ENCODE results near the gene NR4A1. TPM values are rescaled to one million over a fixed set of nuclear protein-coding genes. Genes with fewer than 3 reads are reported as not detected.

Gene NR4A1
- total and polyA plus RNA-seq, 9 of the 15 experiments (the other 6 are each of a cell fraction or from before 2014, with no cell fraction given), result 0.07 to 4.7 (median 1.9) TPM; not detected in 1

- TF ChIP-seq ATF4 (CRISPR knock-in tag; IDR thresholded peaks at IDR 0.05), result no peak
- no peak for TF ChIP-seq POLR2AphosphoS5 (IDR thresholded peaks at IDR 0.05; ENCODE audit: control insufficient read depth, insufficient read depth, low read depth, low read length)
- no peak for TF ChIP-seq ILK (tag; IDR thresholded peaks at IDR 0.05; ENCODE audit: borderline replicate concordance, low read depth)
- no peak for TF ChIP-seq SMARCE1 (IDR thresholded peaks at IDR 0.05)
- no peak for TF ChIP-seq KAT8 (IDR thresholded peaks at IDR 0.05; ENCODE audit: low read depth)
These were observed 35.9 kb downstream of the NR4A1 start (continued) for GRCh38 chr12:52086944-52087835.

- Histone ChIP-seq H3K4me3 (no peak overlapping the region), H3K4me2 (ENCODE audit: insufficient read depth, low read length) (no peak overlapping the region), H2AFZ (ENCODE audit: low read depth, low read length) (no peak overlapping the region), H4K20me1 (replicated peaks; ENCODE audit: control insufficient read depth, insufficient read depth, low read length) (0 out of 2 replicates have a peak, but pooled peaks cover under 1% of the 10 kb centered on the region), H3K9ac (ENCODE audit: insufficient read depth in 1 of 2, low read depth in 2 of 2, low read length in 2 of 2) (no peak overlapping the region), H3K9me1 (ENCODE audit: control insufficient read depth, insufficient read depth, low read length) (no peaks in the 10 kb centered on the region), H3K27ac (ENCODE audit: extremely low read depth, low read depth, low read length) (no peak overlapping the region), H3K27me3 (ENCODE audit: control insufficient read depth in 2 of 2, insufficient read depth in 2 of 2, low read length in 2 of 2) (peaks cover 47 to 79% of the 10 kb centered on the region in 2 experiments), H3K36me3 (ENCODE audit: control insufficient read depth, insufficient read depth, low read length) (no peaks in the 10 kb centered on the region), H3K9me3 (replicated peaks; ENCODE audit: control insufficient read depth, insufficient read depth, low read depth, low read length) (no peaks in the 10 kb centered on the region), H3K4me1 (replicated peaks in 1 of 2; ENCODE audit: control insufficient read depth in 2 of 2, insufficient read depth in 2 of 2, low read length in 2 of 2) (no peaks in the 10 kb centered on the region), H3K79me2 (ENCODE audit: control insufficient read depth, insufficient read depth, low read length) (no peaks in the 10 kb centered on the region)
- ChIA-PET CTCF (ENCODE audit: low intra/inter-chr PET ratio) (no interaction called here), POLR2A (interaction anchor here (0.7 to 1.3 kb wide), 2 partner anchors 35 to 57 kb away, joined by 3 read pairs; no protein-coding TSS in a partner anchor)
- ATAC-seq (no peak), FAIRE-seq (no peak), DNase-seq (ENCODE audit: extremely low read depth in 1 of 4, low spot score in 3 of 4) (peak in 1 of 4 experiments; percentile 11)
- no peak for TF ChIP-seq ZBTB33 (CRISPR knock-in tag; IDR thresholded peaks at IDR 0.05)
- peak in 1 of 2 experiments; percentile 28; a peak in 2 of 4 replicates for TF ChIP-seq NRF1 (conservative IDR thresholded peaks at IDR 0.05 in 1 of 2, IDR thresholded peaks at IDR 0.05 in 1 of 2)
- no TSS peak for BruUV-seq (replicated peaks)
- in situ Hi-C loops (cut with MboI) (no loop called here), intact Hi-C loops (cut with micrococcal nuclease) (no loop called here)
- WGBS (ENCODE audit: insufficient coverage, low coverage, missing lambda C conversion rate), result 3% methylated on average over 19 of the region's 20 CpGs
These were observed 36.9 kb downstream of the NR4A1 start for GRCh38 chr12:52087961-52088820.

All from K562 (cell line).